ENCODE data around the gene FBF1.
"Not testable (repeated sequence)": the region's sequence is repeated elsewhere in the genome, so short reads cannot be mapped to it uniquely, and the experiment has no call there.

FBF1 gene

DNA sequence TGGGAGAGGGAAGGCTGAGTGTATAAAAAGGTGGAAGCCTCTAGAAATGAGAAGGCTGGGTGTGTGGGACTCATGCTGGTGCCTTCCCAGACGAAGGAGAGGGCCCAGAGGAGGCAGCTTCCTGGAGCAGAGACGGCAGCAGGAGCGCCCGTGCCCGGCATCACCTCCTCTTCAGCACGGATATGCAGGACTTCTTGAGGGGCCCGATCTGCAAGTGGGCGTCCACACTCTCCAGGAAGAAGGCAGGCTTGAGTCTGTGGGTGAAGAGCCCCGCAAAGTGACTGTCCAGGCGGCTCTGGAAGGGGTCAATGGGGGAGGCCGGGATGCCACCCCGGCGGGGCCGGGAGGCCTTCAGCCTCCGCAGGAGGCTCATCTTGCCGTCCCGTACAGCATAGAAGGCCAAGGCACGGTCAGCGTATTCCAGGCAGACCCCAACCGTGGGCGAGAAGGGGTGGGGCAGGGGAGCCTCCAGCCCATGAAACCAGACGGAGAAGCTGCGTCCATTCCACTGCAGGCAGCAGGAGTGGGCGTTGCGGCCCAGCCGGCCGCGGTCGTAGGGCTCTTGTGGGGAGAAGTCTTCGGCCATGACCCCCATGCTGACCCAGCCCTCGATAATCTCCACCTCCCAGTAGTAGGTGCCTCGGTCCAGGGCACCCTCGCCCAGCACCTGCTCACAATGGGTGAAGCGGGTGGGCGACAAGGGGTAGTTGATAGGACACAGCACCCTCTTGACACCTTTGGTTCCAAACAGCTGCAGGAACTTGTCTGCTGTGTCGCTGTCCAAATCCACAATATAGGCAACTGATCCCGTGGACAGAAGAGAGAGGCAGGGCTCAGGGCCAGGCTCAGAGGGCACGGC is 66.3 kb downstream of the FBF1 start:
- DNase-seq: no peak

- no peak for DNase-seq
Observed at GRCh38 chr17:75873587-75874322, 67.1 kb downstream of the FBF1 start.

GRCh38 chr17:75872434-75873351 is 68.1 kb downstream of the FBF1 start:
- DNase-seq: peak in 1 of 2 experiments; percentile 31

DNA sequence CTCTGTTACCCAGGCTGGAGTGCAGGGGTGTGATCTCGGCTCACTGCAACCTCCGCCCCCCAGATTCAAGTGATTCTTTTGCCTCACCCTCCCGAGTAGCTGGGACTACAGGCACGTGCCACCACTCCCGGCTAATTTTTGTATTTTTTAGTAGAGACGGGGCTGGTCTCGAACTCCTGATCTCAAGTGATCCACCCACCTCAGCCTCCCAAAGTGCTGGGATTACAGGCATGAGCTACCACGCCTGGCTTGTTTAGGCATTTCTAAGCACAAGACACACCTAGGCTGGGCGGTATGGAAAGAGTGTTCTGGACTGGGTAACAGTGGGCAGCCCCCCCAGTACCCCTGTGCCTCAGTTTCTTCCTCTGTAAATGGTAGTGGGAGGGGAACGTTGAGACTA is 70.6 kb downstream of the FBF1 start:
- DNase-seq: not testable (repeated sequence)

DNA sequence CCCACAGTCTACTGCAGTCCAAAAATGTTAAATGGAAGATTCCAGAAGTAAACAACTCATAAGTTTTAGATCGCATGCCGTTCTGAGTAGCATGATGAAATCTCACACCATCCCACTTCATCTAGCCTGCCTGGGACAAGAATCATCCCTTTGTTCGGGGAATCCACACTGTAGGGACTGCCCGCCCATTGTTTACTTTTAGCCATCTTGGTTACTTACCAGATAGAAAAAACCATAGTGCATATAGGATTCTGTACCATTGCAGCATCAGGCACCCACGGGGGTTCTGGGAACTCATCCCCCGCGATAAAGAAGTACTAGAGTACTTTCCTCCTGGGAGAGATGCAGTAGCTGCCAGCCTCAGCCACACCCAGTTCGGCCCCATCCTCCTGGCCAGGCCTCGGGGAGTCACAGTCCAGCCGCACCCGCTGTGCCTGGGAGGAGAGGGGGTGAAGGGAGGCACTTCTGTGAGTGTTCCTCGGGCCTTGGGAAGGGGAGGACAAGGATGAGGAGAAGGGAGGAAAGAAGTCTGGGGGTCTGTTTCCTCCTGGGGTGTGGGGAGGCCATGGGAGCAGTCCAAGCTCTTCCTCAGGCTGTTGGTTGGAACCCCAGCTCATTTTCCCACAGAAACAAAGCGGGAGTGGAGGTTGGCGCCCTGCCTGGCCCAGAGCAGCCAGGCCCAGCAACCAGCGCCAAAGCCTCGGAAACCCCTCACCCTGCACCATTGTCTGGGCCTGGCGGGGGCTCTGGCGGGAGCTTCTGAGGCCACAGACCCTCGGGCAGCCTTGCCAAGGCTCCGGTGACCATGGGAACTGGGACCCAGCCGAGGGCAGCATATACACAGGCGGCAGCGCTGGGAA is 71.3 kb downstream of the FBF1 start:
- DNase-seq: no peak

GRCh38 chr17:75868730-75869281 is 72.0 kb downstream of the FBF1 start:
- DNase-seq: not testable (repeated sequence)

- not testable (repeated sequence) for DNase-seq
Observed at GRCh38 chr17:75865404-75866188, 75.2 kb downstream of the FBF1 start.

DNA sequence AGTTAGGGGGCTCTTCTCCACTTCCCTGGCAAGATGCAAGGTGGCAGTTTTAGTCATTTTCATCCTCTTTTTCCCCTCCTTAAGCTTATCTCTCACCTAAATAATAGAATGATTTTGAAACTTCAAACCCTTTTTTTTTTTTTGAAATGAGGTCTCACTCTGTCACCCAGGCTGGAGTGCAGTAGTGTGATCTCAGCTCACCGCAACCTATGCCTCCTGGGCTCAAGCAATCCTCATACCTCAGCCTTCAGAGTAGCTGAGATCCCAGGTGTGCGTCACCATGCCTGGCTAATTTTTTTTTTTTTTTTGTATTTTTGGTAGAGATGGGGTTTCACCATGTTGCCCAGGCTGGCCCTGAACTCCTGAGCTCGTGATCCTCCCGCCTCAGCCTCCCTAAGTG is 76.0 kb downstream of the FBF1 start:
- not testable (repeated sequence) for DNase-seq

- DNase-seq: no peak
Observed at GRCh38 chr17:75864448-75864871, 76.4 kb downstream of the FBF1 start.

DNA sequence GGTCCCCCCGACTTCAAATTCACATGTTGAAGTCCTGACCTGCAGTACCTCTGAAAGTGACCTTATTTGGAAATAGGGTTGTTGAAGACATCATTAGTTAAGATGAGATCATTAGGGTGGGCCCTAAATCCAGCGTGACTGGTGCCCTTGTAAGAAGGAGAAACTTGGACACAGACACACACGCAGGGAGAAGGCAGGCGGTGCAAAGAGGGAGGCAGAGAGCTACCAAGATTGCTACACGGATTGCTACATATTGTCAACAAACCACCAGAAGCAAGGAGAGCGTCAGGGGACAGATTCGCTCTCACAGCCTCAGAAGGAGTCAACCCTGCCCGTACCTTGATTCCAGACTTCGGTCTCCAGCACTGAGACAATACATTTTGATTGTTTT is 78.9 kb downstream of the FBF1 start:
- DNase-seq: no peak
